ENCODE data around the gene CBL.

Gene CBL

DNA sequence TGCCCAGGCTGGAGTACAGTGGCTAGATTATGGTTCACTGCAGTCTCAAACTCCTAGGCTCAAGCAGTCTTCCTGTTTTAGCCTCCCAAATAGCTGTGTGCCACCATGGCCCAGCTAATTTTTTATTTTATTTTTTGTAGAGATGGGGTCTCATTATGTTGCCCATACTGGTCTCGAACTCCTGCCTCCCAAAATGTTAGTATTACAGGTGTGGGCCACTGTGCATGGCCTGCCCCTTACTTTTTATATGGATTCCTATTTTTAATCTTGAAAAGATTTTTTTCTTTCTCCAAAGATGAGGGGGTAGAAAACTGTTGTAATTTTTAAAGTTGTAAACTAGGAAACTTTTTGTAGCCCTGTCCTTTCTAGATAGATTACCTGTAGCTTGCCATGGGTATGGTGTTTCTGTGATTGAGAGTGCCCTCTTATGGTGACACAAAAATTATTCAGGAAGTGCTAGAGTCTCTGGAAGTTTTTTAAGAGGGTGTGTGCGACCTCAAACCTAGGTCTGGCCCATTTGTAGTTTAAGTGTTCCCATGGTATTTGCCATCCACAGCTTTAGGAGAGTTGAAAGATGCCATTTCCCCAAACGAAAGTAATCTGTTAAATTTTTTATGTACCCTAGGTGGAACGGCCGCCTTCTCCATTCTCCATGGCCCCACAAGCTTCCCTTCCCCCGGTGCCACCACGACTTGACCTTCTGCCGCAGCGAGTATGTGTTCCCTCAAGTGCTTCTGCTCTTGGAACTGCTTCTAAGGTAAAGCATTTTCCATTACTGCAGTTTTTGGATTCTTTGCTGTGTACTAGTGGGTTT is 78.4 kb downstream of the CBL start:
- no peak overlapping the region for H3K4me3 ChIP-seq (ENCODE audit: low read depth, low read length)
- DNase-seq = no peak
- peak; percentile 57 for TF ChIP-seq CTCF (IDR thresholded peaks at IDR 0.05; ENCODE audit: low read depth, low read length)
- no peaks in the 10 kb centered on the region for H3K4me1 ChIP-seq
- no peaks in the 10 kb centered on the region for H3K9me3 ChIP-seq
- H3K36me3 ChIP-seq = peaks cover 16% of the 10 kb centered on the region
- no peaks in the 10 kb centered on the region for H3K27me3 ChIP-seq

GRCh38 chr11:119285431-119285830 is 79.3 kb downstream of the CBL start:
- no peaks in the 10 kb centered on the region for H3K9me3 ChIP-seq
- no peaks in the 10 kb centered on the region for H3K4me1 ChIP-seq
- no peak overlapping the region for H3K4me3 ChIP-seq (ENCODE audit: low read depth, low read length)
- H3K36me3 ChIP-seq = peaks cover 18% of the 10 kb centered on the region
- no peak for TF ChIP-seq CTCF (IDR thresholded peaks at IDR 0.05; ENCODE audit: low read depth, low read length)
- H3K27me3 ChIP-seq = no peaks in the 10 kb centered on the region
- DNase-seq = no peak

DNA sequence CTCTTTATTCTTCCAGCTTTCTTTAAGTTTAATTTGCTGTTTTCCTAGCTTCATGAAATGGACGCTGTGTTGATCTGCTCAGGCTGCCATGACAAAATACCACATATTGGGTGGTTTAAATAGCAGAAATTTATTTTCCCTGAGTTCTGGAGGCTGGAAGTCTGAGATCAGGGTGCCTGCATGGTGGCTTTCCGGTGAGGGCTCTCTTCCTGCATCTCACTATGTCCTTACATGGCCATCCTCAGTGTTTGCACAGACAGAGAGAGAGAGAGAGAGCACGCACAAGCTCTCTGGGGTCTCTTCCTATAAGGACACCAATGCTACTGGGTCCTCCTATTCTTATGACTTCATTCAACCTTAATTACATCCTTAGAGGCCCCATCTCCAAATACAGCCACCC is 82.1 kb downstream of the CBL start:
- TF ChIP-seq CTCF (IDR thresholded peaks at IDR 0.05; ENCODE audit: low read depth, low read length) = no peak
- DNase-seq = no peak
- Histone ChIP-seq H3K4me1 (no peaks in the 10 kb centered on the region), H3K27me3 (no peaks in the 10 kb centered on the region), H3K4me3 (ENCODE audit: low read depth, low read length) (no peak overlapping the region), H3K36me3 (peaks cover 25% of the 10 kb centered on the region), H3K9me3 (no peaks in the 10 kb centered on the region)

DNA sequence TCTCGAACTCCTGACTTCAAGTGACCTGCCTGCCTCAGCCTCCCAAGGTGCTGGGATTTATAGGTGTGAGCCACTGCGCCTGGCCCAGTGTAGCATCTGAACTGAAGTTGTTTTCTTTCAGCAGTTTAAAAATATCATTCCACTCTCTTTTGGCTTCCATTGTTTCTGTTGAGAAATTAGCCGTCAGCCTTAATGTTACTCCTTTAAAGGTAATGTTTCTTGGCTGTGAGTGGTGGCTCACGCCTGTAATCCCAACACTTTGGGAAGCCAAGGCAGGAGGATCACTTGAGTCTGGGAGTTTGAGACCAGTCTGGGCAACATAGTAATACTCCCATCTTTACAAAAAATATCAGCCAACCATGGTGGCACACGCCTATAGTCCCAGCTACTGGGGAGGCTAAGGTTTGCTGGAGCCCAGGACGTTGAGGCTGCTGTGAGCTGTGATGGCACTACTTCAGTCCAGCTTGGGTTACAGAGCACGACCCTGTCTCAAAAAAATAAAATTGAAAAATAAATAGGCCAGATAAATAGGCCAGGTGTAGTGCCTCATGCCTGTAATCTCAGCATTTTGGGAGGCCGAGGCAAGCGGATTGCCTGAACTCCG is 84.9 kb downstream of the CBL start:
- no peak overlapping the region for H3K4me3 ChIP-seq (ENCODE audit: low read depth, low read length)

GRCh38 chr11:119293461-119293860 is 87.3 kb downstream of the CBL start:
- peaks cover 22% of the 10 kb centered on the region for H3K36me3 ChIP-seq
- H3K4me3 ChIP-seq (ENCODE audit: low read depth, low read length) = no peak overlapping the region
- no peaks in the 10 kb centered on the region for H3K9me3 ChIP-seq
- no peaks in the 10 kb centered on the region for H3K4me1 ChIP-seq
- no peak for DNase-seq
- H3K27me3 ChIP-seq = no peaks in the 10 kb centered on the region
- TF ChIP-seq CTCF (IDR thresholded peaks at IDR 0.05; ENCODE audit: low read depth, low read length) = no peak

More for the DNA sequence above, 84.9 kb downstream of the CBL start:
- DNase-seq = no peak
- no peaks in the 10 kb centered on the region for H3K27me3 ChIP-seq
- no peak for TF ChIP-seq CTCF (IDR thresholded peaks at IDR 0.05; ENCODE audit: low read depth, low read length)
- H3K9me3 ChIP-seq = no peaks in the 10 kb centered on the region
- no peaks in the 10 kb centered on the region for H3K4me1 ChIP-seq
- H3K36me3 ChIP-seq = peaks cover 13% of the 10 kb centered on the region

DNA sequence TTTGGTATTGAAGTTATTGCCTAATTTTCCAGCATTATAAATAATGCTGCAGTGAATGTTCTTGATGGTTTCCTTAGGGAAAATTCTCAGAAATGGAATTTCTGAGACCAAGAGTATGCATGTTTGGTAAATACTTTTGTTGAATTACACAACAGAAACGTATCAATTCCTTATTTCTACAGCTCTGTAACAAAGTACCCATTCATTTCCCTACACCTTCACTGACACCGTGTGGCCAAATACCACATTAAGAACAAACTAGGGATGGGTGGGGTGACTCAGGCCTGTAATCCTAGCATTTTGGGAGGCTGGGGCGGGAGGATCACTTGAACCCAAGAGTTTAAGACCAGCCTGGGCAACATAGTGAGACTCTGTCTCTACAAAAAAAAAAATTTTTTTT is 89.0 kb downstream of the CBL start:
- Histone ChIP-seq H3K27me3 (no peaks in the 10 kb centered on the region), H3K36me3 (peaks cover 29% of the 10 kb centered on the region), H3K4me1 (peaks cover 4% of the 10 kb centered on the region; the same call in 1 of the 2 replicates), H3K4me3 (ENCODE audit: low read depth, low read length) (no peak overlapping the region), H3K9me3 (no peaks in the 10 kb centered on the region)
- no peak for DNase-seq
- TF ChIP-seq CTCF (IDR thresholded peaks at IDR 0.05; ENCODE audit: low read depth, low read length) = no peak
